Measurements from ENCODE around the gene CNGB1.

Gene CNGB1

GRCh38 chr16:57972306-57972705 lies 1.4 kb upstream of the CNGB1 start:
- DNase-seq (ENCODE audit: low read depth): no peak

GRCh38 chr16:57971848-57972247 lies 920 bp upstream of the CNGB1 start:
- DNase-seq (ENCODE audit: low read depth): no peak

GRCh38 chr16:57970319-57970718 lies 609 bp downstream of the CNGB1 start:
- DNase-seq (ENCODE audit: low read depth): no peak

- DNase-seq (ENCODE audit: low read depth): no peak
Observed at GRCh38 chr16:57969451-57970123, 1.3 kb downstream of the CNGB1 start.

- DNase-seq (ENCODE audit: low read depth): no peak
Observed at GRCh38 chr16:57967916-57968315, 3.0 kb downstream of the CNGB1 start.

GRCh38 chr16:57966986-57967385 lies 3.9 kb downstream of the CNGB1 start:
- DNase-seq (ENCODE audit: low read depth): no peak

- DNase-seq (ENCODE audit: low read depth): no peak
Observed at GRCh38 chr16:57966204-57966771, 4.6 kb downstream of the CNGB1 start.

GRCh38 chr16:57964157-57964700 lies 6.7 kb downstream of the CNGB1 start:
- no peak for DNase-seq (ENCODE audit: low read depth)

GRCh38 chr16:57962756-57963155 lies 8.2 kb downstream of the CNGB1 start:
- no peak for DNase-seq (ENCODE audit: low read depth)

- DNase-seq (ENCODE audit: low read depth): no peak
Observed at GRCh38 chr16:57962046-57962445, 8.9 kb downstream of the CNGB1 start.

- DNase-seq (ENCODE audit: low read depth): no peak
Observed at GRCh38 chr16:57961538-57961937, 9.4 kb downstream of the CNGB1 start.

- no peak for DNase-seq (ENCODE audit: low read depth)
Observed at GRCh38 chr16:57960826-57961472, 10.0 kb downstream of the CNGB1 start.

- no peak for DNase-seq (ENCODE audit: low read depth)
Observed at GRCh38 chr16:57960310-57960709, 10.6 kb downstream of the CNGB1 start.

GRCh38 chr16:57959804-57960203 lies 11.1 kb downstream of the CNGB1 start:
- no peak for DNase-seq (ENCODE audit: low read depth)

GRCh38 chr16:57959121-57959520 lies 11.8 kb downstream of the CNGB1 start:
- DNase-seq (ENCODE audit: low read depth): no peak

- no peak for DNase-seq (ENCODE audit: low read depth)
Observed at GRCh38 chr16:57958544-57958943, 12.4 kb downstream of the CNGB1 start.

GRCh38 chr16:57957673-57958392 lies 13.1 kb downstream of the CNGB1 start:
- DNase-seq (ENCODE audit: low read depth): no peak

- DNase-seq (ENCODE audit: low read depth): no peak
Observed at GRCh38 chr16:57956924-57957672, 13.8 kb downstream of the CNGB1 start.

GRCh38 chr16:57956270-57956808 lies 14.6 kb downstream of the CNGB1 start:
- no peak for DNase-seq (ENCODE audit: low read depth)

- DNase-seq (ENCODE audit: low read depth): no peak
Observed at GRCh38 chr16:57955572-57956188, 15.2 kb downstream of the CNGB1 start.

GRCh38 chr16:57953857-57954256 lies 17.1 kb downstream of the CNGB1 start:
- DNase-seq (ENCODE audit: low read depth): no peak
